ENCODE measurements around the gene TENT5A. TPM values are rescaled to one million over a fixed set of nuclear protein-coding genes. Genes with fewer than 3 reads are reported as not detected.
A peak's percentile ranks its signal among the peaks of the same experiment; 100 is the strongest.

TENT5A gene
- total RNA-seq, 2 donors from 2014 or later: 30.0 to 36.6 TPM

DNA sequence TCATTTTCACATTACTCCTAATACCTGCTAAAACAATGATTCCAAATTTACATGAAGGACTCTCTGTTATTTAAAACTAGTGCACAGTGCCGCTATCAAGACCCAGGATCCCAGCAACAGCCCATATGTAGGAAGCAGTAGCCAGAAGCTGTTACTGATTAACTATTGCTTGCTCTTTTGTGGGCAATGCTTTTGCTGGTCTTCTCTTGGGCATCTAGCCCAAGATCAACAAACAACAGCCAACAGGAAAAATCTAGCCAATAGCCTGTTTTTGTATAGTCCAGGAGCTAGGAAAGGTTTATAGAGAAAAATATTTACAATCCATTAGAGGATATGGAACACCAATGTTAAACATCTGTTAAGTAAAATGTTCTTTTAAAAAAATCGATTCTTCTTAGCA, 22.1 kb upstream of the TENT5A start:
- no peak for DNase-seq
- no peak for ATAC-seq
- intact Hi-C loops (cut with DNase I): no loop called here

DNA sequence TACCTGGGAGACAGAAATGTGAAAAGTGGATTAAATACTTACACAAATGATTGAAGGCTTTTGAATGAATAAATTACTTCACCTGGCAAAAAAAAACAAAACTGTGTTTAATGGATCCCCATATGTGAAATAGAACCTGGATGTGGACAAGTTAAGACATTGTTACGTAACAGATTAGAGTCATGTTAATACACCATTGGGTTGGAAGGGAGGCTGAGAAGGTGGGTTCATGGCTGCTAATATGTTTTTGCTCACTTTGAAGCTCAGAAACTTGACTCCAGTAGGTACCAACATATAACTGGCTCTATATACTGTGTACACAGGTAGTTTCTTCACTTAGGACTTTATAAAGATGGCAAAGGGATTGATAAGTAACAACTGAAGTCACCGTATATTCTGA, 21.4 kb upstream of the TENT5A start:
- DNase-seq: no peak
- ATAC-seq: no peak
- intact Hi-C loops (cut with DNase I): no loop called here

DNA sequence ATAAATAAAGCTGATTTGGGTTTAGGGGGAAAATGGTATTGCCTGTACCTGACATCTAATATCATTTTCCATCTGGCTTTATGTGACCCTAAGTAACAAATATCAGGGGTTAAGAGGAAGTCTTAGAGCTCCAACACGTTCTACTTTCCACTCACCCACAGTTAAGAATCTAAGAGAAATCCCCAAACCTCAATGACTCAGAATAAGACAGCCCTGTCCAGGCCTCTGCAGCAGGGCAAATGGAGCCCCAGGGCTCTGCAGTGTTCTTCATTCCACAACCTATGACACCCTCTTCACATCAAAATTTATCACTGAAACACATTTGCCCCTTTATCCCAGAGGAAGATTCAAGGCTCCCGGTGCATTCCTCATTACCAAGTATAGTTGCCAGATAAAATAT, 20.3 kb upstream of the TENT5A start:
- ATAC-seq: no peak
- intact Hi-C loops (cut with DNase I): no loop called here
- no peak for DNase-seq

DNA sequence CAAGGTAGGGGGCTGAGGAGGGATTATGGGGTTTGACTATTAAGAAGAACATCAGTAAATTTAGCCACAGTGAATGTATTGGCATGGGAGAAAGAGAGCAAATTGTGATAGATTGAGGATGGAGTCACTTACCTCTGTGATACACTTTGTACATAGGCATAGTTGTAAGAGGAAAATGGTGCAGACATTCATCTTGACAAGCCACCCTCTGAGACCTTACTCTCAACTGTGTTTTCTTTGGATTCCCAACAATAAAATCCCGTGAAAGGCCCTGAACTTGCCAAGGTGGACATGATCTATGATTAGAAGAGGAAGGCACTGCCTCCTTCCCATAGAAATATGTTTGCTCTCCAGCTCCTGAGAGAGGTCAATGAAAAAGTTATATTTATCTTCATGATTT, 18.6 kb upstream of the TENT5A start:
- intact Hi-C loops (cut with DNase I): no loop called here
- ATAC-seq: no peak

DNA sequence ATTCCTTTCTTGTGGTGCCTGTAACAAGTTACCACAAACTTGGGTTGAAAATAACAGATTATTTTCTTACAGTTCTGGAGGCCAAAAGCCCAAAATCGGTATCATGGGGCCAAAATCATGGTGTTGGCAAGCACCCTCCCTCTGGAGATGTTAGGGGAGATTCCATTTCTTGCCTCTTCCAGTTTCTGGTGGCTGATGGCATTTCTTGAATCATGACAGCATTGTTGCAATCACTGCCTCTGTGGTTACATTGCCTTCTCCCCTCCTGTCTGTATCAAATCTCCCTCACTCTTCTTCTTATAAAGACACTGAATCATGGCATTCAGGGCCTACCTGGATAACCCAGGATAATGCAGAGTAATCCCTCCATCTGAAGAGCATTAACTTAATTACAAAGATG, 17.9 kb upstream of the TENT5A start:
- intact Hi-C loops (cut with DNase I): no loop called here
- DNase-seq (no peak), ATAC-seq (no peak)

More for the DNA sequence above, 18.6 kb upstream of the TENT5A start:
- DNase-seq: no peak

DNA sequence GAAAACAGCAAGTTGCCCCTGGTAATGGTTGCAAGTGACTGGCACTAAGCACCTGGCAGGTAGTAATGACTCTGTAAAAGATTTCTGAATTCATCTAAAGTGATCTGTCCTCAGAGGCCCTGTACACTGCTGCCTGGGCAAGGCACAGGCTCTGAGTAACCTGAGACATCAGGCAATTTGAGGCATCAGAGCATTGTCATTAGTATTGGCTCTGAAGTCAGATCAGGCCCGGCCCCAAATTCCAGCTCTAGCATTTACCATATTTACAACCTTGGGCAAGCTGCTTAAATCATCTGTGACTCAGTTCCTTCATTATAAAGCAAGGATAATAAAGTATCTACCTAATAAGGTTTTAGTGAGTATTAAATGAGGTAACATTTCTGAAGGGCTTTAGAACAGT, 17.3 kb upstream of the TENT5A start:
- intact Hi-C loops (cut with DNase I): no loop called here

DNA sequence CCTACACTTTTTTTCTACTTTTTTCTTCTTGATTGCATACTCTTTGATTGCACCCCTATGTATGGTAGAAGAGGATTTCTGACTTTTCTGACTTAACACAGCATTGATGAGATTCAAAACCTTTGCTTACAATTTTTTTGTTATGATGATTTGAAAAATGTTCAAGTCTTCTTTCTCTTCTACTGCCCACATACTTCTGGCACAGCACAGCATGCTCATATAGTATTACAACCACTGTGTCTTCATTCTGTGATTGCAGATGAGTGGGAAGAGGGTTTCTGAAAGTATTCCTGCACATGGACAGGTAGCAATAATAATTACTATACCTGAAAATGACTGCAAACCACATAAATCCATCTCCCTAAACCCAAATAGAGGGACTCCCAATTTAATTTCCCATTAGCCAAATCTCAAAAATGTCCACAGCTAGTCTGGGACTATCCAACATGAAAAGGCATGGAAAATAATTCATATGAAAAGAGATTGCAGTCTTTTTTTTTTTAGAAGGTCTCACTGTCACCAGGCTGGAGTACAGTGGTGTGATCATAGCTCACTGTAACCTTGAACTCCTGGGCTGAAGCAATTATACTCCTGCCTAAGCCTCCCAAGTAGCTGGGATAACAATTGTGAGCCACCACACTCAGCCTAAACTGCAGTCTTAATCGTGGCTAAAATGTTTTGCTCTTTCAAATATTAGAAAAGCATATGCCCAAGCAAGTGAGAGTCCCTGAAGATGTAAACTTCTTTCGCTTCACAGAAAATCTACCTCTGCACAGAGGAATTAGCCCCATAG, 15.9 kb upstream of the TENT5A start:
- DNase-seq (no peak), ATAC-seq (no peak)
- intact Hi-C loops (cut with DNase I): no loop called here

More for the DNA sequence above, 17.3 kb upstream of the TENT5A start:
- DNase-seq (no peak), ATAC-seq (no peak)

DNA sequence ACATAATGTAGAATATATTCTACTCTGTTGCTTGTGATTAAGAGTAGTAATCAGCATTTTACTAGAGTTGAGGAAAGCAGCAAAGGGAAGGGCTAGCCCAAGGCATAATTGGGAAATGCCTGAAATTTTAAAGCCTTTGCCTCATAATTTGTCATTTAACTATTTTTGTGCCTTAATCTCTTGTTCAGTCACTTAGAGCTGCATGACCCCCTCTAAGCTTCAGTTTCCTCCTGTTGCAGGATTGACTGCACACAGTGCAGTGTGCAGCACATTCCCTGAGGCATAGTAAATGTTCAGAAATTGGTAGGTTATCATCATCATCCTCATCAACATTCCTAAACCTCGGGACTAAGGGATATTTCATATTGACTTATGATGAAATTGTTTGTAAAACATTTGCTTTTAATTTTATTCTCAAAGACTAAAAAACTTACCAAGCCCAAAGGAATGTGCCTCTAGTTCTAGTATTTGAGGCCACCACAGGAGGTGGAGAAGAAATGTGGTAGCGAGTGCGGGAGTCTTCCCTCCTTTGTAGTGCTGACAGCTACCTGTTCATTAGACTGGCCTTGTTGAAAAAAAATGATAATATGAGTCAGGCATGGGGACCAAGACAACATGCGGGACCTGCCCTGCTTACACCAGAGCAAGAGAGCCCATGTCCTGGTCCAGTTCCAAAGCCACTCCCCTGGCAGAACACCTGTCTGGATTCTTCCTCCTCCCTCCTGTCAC, 14.8 kb upstream of the TENT5A start:
- ATAC-seq: peak in 1 of 2 donors; percentile 31
- DNase-seq: no peak
- intact Hi-C loops (cut with DNase I): no loop called here

DNA sequence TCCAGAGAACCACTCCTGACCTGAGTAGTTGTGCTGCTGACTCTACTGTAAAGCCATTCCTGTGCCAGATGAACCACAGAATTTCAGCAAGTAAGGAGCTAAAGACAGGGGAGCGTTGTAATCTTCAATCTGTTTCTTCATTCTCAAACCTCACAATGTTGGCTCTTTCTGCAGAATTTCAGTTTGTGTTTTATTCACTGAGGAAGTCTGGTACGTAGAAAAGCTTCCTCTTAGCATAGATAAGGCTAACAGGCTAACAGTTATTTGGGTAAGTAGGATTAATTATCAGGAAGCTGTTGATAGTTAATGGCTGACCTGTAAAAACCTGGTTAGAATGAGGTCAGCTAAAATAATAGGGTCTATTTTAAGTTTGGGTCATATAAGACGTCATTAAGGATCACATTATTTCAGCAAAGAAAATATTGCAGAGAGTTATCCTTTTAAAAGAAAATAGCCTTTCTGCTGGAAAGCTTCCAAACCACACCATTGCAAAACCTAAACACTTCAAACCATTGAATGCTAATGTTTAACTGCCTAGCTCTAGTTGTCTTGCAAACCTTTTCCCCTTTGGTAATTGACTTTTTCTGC, 14.1 kb upstream of the TENT5A start:
- intact Hi-C loops (cut with DNase I): no loop called here
- no peak for DNase-seq
- ATAC-seq: peak; percentile 63 to 83

DNA sequence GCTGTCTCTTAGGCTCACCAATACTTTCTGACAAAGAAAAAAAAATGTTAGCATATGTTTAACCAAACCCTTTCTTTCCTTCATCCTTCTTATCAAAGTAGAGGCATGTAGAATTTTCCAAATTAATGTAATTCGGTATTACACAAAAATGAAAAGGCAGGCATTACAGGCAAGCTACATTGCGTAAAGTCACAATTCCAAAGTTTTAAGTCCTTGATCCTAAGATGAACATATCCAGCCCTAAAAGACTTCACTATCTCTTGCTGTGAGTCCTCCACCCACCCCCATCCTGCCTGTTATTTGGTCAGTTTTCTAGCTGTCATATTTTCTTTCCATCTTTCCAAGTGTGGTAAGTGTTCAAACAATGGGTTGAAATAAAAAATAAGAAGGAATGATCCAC, 12.1 kb upstream of the TENT5A start:
- intact Hi-C loops (cut with DNase I): no loop called here
- DNase-seq: no peak
- no peak for ATAC-seq

DNA sequence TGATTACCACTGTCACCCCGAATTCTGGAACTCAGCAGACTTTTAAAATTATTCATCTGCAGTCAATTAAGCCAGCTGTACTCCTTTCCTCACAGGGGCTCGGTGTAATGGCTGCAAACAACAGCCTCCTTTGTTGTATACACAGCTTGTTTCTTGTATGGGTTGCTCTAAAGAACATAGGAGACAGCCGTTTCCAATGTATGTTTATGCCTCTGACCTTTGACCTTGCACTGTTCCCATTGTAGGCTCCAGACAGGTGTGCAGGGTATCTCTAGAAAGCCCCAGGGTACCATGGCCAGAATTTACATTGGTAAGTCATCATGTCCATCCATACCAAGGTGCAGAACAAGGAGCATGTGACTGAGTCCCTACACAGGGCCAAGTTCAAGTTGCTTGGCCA, 11.5 kb upstream of the TENT5A start:
- no peak for ATAC-seq
- no peak for DNase-seq
- intact Hi-C loops (cut with DNase I): no loop called here

DNA sequence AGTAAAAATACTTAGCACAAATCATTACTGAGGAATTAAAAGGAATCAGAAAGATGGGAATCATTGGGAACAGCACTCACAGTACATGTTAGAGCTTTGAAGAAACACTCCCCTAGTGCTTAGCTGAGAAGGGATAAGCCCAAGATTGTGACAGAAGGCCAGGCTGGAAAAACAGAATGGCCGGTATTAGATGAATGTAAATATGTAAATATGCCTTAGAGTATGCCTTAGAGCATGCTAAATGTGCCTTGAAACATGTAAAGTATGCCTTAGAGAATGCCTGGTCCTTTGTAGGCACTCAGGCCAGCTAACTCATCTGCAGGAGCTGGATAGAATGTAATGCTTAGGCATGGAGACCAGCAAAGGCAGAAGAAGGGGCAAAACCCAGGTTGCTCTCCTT, 10.6 kb upstream of the TENT5A start:
- no peak for ATAC-seq
- DNase-seq: no peak
- intact Hi-C loops (cut with DNase I): no loop called here

DNA sequence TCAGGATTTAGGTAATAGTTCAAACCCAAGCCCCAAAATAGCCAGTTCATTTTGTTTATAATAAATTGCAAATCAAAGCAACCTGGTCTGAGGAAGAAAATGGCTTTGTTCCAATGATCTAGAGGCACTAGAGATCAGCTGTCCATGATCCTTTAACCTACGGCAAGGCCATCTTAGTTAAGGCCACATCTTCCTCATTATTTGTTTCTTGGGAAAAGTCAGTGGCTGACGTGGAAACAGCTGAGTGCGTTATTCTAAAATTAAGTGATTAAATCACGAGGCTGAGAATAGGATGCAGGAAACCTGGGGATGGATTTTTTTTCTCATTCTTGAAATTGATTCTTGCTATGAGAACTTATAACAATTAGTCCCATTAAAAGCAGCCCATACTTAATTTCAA, 10.1 kb upstream of the TENT5A start:
- intact Hi-C loops (cut with DNase I): no loop called here
- ATAC-seq (no peak), DNase-seq (no peak)

DNA sequence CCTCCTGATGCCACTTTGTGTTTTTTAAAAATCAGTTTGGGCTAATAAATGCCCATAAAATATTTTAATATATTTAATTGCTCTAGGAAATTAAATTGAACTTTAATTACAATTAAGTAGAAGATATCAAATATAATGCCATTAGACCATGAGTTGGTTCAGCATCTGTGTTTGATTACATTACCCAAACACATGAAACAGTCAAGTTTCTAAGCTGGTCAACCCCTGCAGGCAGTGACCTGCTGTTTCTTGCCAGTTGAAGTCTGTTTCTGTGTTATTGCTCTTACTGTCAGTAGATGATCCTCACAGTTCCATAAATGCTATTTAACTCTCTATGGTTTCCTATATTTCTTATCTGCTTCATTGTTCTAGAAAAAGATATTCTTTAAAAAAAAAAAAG, 9.7 kb upstream of the TENT5A start:
- no peak for ATAC-seq
- no peak for DNase-seq
- intact Hi-C loops (cut with DNase I): no loop called here

DNA sequence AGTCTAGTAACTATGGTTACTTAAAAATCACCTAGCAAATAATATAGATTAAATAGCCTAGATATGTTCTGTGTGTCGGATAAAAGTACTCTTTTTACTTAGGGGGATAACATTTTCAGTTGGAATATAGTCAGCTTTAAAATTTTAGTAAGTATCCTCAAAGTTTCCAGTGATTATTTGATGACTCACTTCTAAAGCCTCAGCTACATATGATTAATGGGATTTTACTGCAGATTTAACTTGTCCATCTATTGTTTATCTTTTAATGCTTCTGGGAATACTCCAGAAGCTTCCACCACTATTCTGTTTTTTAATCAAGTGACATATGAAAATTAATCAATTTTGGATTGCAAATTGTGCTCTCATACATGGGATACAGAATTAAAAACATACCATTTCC, 8.7 kb upstream of the TENT5A start:
- DNase-seq (no peak), ATAC-seq (no peak)
- intact Hi-C loops (cut with DNase I): no loop called here

DNA sequence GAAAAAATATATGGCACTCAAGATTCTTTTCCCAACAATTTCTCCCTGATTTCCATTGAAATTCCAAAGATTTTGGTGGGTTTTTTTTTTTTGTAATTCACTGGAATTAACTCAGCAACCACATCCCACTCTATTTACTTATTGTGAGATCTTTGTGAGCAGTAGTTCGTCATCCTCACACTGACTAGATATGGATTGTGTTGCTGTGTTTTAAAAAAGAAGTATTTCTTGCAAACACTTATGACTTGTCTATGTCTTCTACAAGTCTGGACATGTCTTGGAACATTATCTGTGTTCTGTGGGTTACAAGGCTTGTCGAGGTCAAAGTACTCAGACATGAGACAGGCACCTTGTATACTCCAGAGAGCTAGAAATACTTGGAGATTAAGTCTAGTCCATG, 7.3 kb upstream of the TENT5A start:
- DNase-seq (no peak), ATAC-seq (no peak)
- intact Hi-C loops (cut with DNase I): loop anchor here in 1 of 2 donors (10.0 kb wide), 3 partner anchors 225 to 415 kb away; no protein-coding TSS in a partner anchor

DNA sequence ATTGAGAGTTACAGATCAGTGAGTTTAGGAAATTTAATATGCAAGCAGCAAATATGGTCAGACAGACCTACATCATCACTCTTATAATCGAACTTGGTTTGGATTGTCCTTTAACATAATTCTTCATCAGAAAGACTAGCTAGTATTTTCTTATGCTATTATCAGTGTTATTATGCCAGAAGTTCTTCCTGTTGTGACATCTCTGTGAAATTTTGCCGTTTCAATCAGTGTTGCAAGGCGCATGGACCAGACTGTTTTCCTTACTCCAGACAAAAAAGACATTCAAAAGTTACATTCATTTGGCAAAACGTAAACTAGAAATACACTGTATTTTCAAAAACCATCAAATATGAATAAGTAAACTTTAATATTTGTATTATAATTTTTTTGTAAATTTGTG, 5.7 kb upstream of the TENT5A start:
- ATAC-seq: no peak
- intact Hi-C loops (cut with DNase I): loop anchor here in 1 of 2 donors (10.0 kb wide), 3 partner anchors 227 to 417 kb away; no protein-coding TSS in a partner anchor
- no peak for DNase-seq

DNA sequence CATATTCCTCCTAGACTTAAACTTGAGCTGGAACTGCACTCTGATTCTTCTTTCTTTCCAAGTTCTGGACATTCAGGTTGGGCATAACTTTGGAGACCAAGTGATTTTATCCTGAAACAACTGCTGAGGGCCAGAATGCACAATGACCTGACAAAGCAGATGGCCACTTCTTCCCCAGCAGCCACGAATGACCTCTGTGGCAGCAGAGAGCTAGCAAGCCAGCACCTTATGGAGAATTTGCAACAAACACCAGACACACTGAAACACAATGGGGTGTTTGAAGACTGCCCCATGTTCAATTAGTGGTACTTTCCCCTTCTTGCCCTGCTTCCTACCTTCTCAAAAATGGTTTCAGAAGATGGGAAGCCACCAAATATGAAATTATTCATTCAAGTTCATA, 4.2 kb upstream of the TENT5A start:
- DNase-seq: no peak
- intact Hi-C loops (cut with DNase I): loop anchor here in 1 of 2 donors (10.0 kb wide), 3 partner anchors 228 to 418 kb away; no protein-coding TSS in a partner anchor
- no peak for ATAC-seq

DNA sequence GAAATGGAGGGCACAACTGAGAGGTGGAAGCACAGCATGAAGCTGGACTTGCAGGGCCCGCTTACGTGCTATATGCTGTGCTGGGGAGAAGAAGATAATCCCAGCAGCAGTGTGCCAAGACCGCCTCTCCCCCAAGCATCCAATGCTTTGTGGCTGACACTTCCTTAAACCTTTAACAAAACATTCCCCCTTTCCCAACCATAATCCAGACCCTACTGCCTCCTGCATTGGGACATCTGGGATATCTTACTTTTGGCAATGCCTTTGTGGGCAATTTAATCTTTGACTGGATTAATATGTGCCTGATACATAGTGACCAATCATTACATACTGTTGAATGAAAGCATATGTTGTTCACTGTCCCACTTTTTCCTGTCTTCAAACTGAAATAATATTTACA, 3.1 kb upstream of the TENT5A start:
- no peak for DNase-seq
- no peak for ATAC-seq
- intact Hi-C loops (cut with DNase I): loop anchor here in 1 of 2 donors (10.0 kb wide), 3 partner anchors 229 to 419 kb away; no protein-coding TSS in a partner anchor

DNA sequence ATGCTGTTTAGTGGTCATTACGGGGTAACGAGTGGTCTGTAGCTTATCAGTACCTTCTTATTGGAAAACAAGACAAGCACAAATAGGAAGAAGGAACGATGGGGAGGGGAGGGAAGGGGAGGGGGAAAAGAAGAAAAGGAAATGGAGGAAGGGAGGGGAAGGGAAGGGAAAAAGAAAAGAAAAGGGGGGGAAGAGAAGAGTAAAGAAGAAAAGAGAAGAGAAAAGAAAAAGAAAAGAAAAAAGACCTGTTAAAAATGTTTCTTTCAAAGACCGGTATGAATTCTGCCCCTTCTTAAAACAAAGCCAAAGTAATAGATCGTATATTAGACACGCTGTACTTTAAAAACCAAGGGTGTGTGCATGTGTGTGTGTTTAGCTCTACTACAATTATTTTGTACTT, 2.4 kb upstream of the TENT5A start:
- intact Hi-C loops (cut with DNase I): loop anchor here in 1 of 2 donors (5.0 to 10.0 kb wide), 6 partner anchors 230 to 1148 kb away; no protein-coding TSS in a partner anchor

More for the DNA sequence above, 2.4 kb upstream of the TENT5A start:
- ATAC-seq (no peak), DNase-seq (no peak)

All from left cardiac atrium (tissue), 4 donors.